Measurements from ENCODE around the gene EGLN2.
"Not testable (repeated sequence)": the region's sequence is repeated elsewhere in the genome, so short reads cannot be mapped to it uniquely, and the experiment has no call there.

Gene EGLN2

DNA sequence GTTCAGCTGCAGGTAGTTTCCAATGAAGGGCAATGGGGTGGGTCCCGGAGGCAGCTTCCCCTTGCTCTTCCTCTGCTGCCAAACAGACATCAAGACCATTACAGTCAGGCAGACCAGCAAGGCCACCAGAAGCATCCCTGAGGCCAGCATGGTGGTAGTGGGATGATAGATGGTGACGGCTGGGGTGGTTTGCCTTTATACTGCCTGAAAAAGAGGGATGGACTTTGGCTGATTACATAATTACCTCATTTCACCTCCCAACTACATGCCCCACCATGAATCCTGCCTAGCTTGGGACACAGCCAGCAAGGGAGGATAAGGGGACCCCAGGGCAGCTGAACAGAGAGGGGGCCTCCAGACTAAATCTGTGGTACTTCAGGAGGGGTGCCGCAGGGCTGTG is 51.3 kb downstream of the EGLN2 start, which contains the start of gene CYP2A6:
Gene CYP2A6 (minus strand): TSS at position 171 of the 400 bp plus-strand sequence. CDS start 21 bp downstream, at position 150.
- DNase-seq: not testable (repeated sequence)

- not testable (repeated sequence) for DNase-seq
Measured at GRCh38 chr19:40852467-40853152, 53.6 kb downstream of the EGLN2 start.

All from CD4-positive, alpha-beta T cell treated with Interleukin-12 subunit alpha and Interleukin-12 subunit beta, for 1 hour (primary cell).